Left renal cortex interstitium (tissue), 4 donors: ENCODE data around the gene CLEC4G. TPM values are rescaled to one million over a fixed set of nuclear protein-coding genes. Genes with fewer than 3 reads are reported as not detected.
"Not testable (repeated sequence)": the region's sequence is repeated elsewhere in the genome, so short reads cannot be mapped to it uniquely, and the experiment has no call there.

Experiments
- DNase-seq, 4 donors: peaks; one replicate each; pipeline ENCODE4 v3.0.0-alpha.2; 2013; ENCODE audit warnings: low read depth in 4 of 4, low spot score in 2 of 4, missing footprints in 1 of 4
- polyA plus RNA-seq, 4 donors: library from polyadenylated mRNA; unstranded; fragments of 120-200 nt; gene quantifications; one replicate each; pipeline ENCODE4 v1.2.1, GENCODE V29; 2013; ENCODE audit not compliant: insufficient read length in 4 of 4

CLEC4G gene
- under 1 TPM in 1 of 4 donors, not detected in 3; 0.21 TPM for polyA plus RNA-seq

GRCh38 chr19:7732045-7732444 lies at the start of gene CLEC4G:
CLEC4G (minus strand) TSS chr19:7732110; CDS start chr19:7732102, 8 bp downstream.
- no peak for DNase-seq

- no peak for DNase-seq
Measured at GRCh38 chr19:7781157-7781556, 49.2 kb upstream of the CLEC4G start.

- no peak for DNase-seq
Measured at GRCh38 chr19:7779631-7780486, 47.9 kb upstream of the CLEC4G start.

- no peak for DNase-seq
Measured at GRCh38 chr19:7778081-7778480, 46.2 kb upstream of the CLEC4G start.

GRCh38 chr19:7775761-7776160 lies 43.9 kb upstream of the CLEC4G start:
- DNase-seq: no peak

- no peak for DNase-seq
Measured at GRCh38 chr19:7773841-7774240, 41.9 kb upstream of the CLEC4G start.

- DNase-seq: no peak
Measured at GRCh38 chr19:7772752-7773291, 40.9 kb upstream of the CLEC4G start.

- DNase-seq: no peak
Measured at GRCh38 chr19:7771072-7771471, 39.2 kb upstream of the CLEC4G start.

- DNase-seq: no peak
Measured at GRCh38 chr19:7769171-7769570, 37.3 kb upstream of the CLEC4G start.

- no peak for DNase-seq
Measured at GRCh38 chr19:7767487-7767886, 35.6 kb upstream of the CLEC4G start.

GRCh38 chr19:7766535-7766934 lies 34.6 kb upstream of the CLEC4G start:
- no peak for DNase-seq

GRCh38 chr19:7765043-7765442 lies 33.1 kb upstream of the CLEC4G start:
- not testable (repeated sequence) for DNase-seq

GRCh38 chr19:7764157-7764556 lies 32.2 kb upstream of the CLEC4G start:
- DNase-seq: not testable (repeated sequence)

- no peak for DNase-seq
Measured at GRCh38 chr19:7763696-7764095, 31.8 kb upstream of the CLEC4G start.

- no peak for DNase-seq
Measured at GRCh38 chr19:7762719-7763293, 30.9 kb upstream of the CLEC4G start, which contains the start of gene CLEC4M. CLEC4M (plus strand) TSS chr19:7763243; CDS start chr19:7763267, 24 bp downstream.

GRCh38 chr19:7759156-7759555 lies 27.2 kb upstream of the CLEC4G start:
- no peak for DNase-seq

- DNase-seq: no peak
Measured at GRCh38 chr19:7757358-7757757, 25.4 kb upstream of the CLEC4G start.

- no peak for DNase-seq
Measured at GRCh38 chr19:7756258-7756657, 24.3 kb upstream of the CLEC4G start.

GRCh38 chr19:7751157-7751783 lies 19.4 kb upstream of the CLEC4G start:
- DNase-seq: no peak

- DNase-seq: peak in 2 of 4 donors; percentile 5 to 24
Measured at GRCh38 chr19:7748756-7749155, 16.8 kb upstream of the CLEC4G start.

GRCh38 chr19:7748171-7748570 lies 16.3 kb upstream of the CLEC4G start:
- no peak for DNase-seq
